Measurements from ENCODE around the gene FOLR2.

DNA sequence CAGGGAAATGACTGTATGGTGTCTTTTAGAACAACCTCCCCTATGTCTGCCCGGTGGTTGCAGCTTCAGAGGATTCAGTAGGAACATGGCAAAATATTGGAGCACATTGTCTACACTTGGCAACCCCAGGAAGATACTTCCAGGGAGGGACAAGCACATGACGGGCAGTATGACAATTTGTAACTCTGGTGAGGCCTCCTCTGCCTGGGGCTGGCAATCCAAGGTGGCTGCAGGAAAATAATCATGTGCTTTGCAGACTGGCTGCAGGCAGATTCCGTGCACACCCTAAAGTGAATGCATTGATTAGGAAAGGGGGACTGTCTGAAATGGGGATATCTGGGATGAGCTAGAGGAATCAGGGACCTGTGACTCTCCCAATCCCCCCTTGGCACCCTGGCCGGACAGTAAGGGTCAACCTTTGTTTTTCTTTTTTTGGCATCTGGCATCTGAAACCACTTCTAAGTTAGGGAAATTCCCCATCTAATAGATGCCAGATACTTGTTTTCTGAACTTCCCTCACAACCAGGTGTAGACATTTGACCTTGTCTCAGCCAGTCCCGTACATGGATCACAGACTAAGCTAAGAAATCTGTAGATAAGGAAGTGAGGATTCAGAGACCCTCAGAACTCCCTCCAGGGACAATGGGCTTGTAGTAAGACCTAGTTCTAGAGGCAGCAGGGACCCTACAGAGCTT lies 37.9 kb downstream of the FOLR2 start:
- TF ChIP-seq POLR2AphosphoS5 (IDR thresholded peaks at IDR 0.05) (no peak), POLR2A (IDR thresholded peaks at IDR 0.05) (no peak), EP300 (IDR thresholded peaks at IDR 0.05) (no peak)
- TF ChIP-seq, protein P1, sequence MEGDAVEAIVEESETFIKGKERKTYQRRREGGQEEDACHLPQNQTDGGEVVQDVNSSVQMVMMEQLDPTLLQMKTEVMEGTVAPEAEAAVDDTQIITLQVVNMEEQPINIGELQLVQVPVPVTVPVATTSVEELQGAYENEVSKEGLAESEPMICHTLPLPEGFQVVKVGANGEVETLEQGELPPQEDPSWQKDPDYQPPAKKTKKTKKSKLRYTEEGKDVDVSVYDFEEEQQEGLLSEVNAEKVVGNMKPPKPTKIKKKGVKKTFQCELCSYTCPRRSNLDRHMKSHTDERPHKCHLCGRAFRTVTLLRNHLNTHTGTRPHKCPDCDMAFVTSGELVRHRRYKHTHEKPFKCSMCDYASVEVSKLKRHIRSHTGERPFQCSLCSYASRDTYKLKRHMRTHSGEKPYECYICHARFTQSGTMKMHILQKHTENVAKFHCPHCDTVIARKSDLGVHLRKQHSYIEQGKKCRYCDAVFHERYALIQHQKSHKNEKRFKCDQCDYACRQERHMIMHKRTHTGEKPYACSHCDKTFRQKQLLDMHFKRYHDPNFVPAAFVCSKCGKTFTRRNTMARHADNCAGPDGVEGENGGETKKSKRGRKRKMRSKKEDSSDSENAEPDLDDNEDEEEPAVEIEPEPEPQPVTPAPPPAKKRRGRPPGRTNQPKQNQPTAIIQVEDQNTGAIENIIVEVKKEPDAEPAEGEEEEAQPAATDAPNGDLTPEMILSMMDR (IDR thresholded peaks at IDR 0.05) = no peak

All from gastroesophageal sphincter (tissue), 3 donors.